Upper lobe of left lung (tissue), 6 donors: ENCODE data around the gene LAMTOR4. TPM values are rescaled to one million over a fixed set of nuclear protein-coding genes. Genes with fewer than 3 reads are reported as not detected.

Experiments
- ATAC-seq, 2 donors: fragments of 200-7000 bp; cut with Tn5 transposase; one replicate each; pipeline ENCODE4 v1.9.1; 2022; ENCODE audit warnings: mild to moderate bottlenecking in 2 of 2, moderate library complexity in 2 of 2; ENCODE audit not compliant: low FRiP score in 2 of 2
- DNase-seq, 2 donors: peaks; one replicate each; pipeline ENCODE4 v3.0.0-alpha.2; 2019 to 2020
- H3K27ac ChIP-seq, 4 donors: fragments of 200-600 bp; sonication (generic); one replicate each; pipeline ENCODE4 v1.5.1; 2016 to 2019
- H3K27me3 ChIP-seq, 4 donors: fragments of 200-600 bp; sonication (generic); one replicate each; pipeline ENCODE4 v1.5.1; 2017 to 2019
- H3K36me3 ChIP-seq, 4 donors: fragments of 200-600 bp; sonication (generic); one replicate each; pipeline ENCODE4 v1.5.1; 2016 to 2019
- H3K4me1 ChIP-seq, 4 donors: fragments of 200-600 bp; sonication (generic); one replicate each; pipeline ENCODE4 v1.5.1; 2018 to 2019
- H3K4me3 ChIP-seq, 4 donors: fragments of 200-600 bp; sonication (generic); one replicate each; pipeline ENCODE4 v1.5.1; 2017 to 2019; ENCODE audit warnings: mild to moderate bottlenecking in 2 of 4, moderate library complexity in 1 of 4
- H3K9me3 ChIP-seq, 4 donors: fragments of 200-600 bp; sonication (generic); one replicate each; pipeline ENCODE4 v1.5.1; 2018 to 2019
- EP300 ChIP-seq, 4 donors: sonication (generic); formaldehyde crosslinking; IDR thresholded peaks; one replicate each; pipeline ENCODE4 v1.5.1; 2017; ENCODE audit warnings: antibody characterized with exemption in 4 of 4, control low read depth in 2 of 4
- POLR2A ChIP-seq, 4 donors: fragments of 450-650 bp; IDR thresholded peaks; one replicate each; pipeline ENCODE4 v1.5.1; 2016 to 2017; ENCODE audit warnings: antibody characterized with exemption in 4 of 4, mild to moderate bottlenecking in 2 of 4
- POLR2AphosphoS5 ChIP-seq, 2 donors: sonication (generic); formaldehyde crosslinking; IDR thresholded peaks; one replicate each; pipeline ENCODE4 v1.5.1; 2017; ENCODE audit warnings: antibody characterized with exemption in 2 of 2
- WGBS, 2 donors: methylation state at CpG; one replicate each; pipeline ENCODE4 v1.1.5; 2017 to 2018; 5-methylcytosine and 5-hydroxymethylcytosine counted together
- total RNA-seq, 6 donors: library from RNA; depleted of rRNA in 4 of 6; stranded (reverse); fragments of >200 nt in 4 of 6; gene quantifications; one replicate each; pipeline versions ENCODE4 v1.1.0 to v1.2.1, GENCODE V29; 2016 to 2021
- TF ChIP-seq, protein P1 (sequence below), 6 experiments: fragments of 450-650 bp in 4 of 6; fragments of 200-600 bp in 2 of 6; sonication (generic) in 2 of 6; IDR thresholded peaks; one replicate each; pipeline ENCODE4 v1.5.1; 2016 to 2019; ENCODE audit warnings: antibody characterized with exemption in 6 of 6
- donor health status: DM: no; HTN: no; CAD: no; lungs with moderate emphysema.
- donor health status: DM: no; HTN: yes; CAD: no; lungs with severe emphysema.

The LAMTOR4 gene
- total RNA-seq = 100 to 1,000 TPM; 111 to 223 (median 148) TPM

DNA sequence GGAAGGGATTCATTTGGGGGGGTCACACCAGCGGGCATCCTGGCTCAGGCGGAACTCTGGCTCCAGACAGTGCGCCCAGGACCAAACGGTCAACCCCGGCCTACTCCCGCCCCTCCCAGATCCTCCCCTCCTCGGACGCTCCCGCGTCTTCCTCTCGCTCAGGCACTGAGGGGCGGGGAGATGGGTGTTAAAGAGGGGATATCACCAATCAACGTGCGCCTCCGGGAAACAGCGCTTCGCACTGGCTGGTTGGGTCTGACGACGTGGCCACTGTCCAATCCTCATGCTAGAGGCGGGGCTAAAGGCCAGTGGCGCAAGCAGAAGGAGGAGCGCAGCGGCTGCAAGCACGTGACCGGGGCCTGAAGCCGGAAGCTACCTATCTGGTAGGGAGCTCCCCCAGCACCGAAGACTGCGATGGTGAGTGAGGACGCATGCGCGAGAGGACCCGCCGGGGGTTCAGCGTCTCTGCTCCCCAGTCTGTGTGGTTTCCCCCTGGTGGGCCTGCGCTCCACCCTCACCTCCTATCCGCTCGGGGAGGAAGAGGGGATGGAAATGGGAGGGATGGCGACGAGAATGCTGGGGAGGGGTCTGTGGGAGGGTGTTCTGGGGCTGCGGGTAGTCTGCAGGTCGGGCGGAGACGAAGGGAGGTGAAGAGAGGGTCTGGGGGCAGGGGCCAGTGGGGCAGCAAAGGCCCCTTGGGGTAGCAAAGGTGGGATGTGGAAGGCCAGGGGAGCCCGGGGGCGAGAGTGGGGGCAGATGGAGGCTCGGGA, at the start of gene LAMTOR4:
Gene LAMTOR4, plus strand, starts transcription at position 360 of the 770 bp plus-strand sequence. Its CDS starts 55 bp downstream, at position 415.
- peak within 1 kb of the TSS; percentile 79 to 99 (median 92) for H3K27ac ChIP-seq
- WGBS, 2 donors = 0% methylated on average over 15 to 43 of the region's 46 CpGs

GRCh38 chr7:100099452-100099851, 49.3 kb upstream of the LAMTOR4 start:
- Histone ChIP-seq H3K9me3 (no peaks in the 10 kb centered on the region), H3K27me3 (no peaks in the 10 kb centered on the region), H3K4me1 (peaks cover 19 to 30% (median 21%) of the 10 kb centered on the region in 4 donors), H3K36me3 (peaks cover 35 to 66% (median 55%) of the 10 kb centered on the region in 4 donors), H3K27ac (peak overlapping the region; percentile 93 to 99 (median 95)), H3K4me3 (peak overlapping the region in 3 of 4 donors; percentile 75 to 96 (median 77))
- ATAC-seq = no peak
- DNase-seq = no peak
- 54 to 62% methylated on average over 12 of the region's 12 CpGs for WGBS, 2 donors
- TF ChIP-seq, protein P1, sequence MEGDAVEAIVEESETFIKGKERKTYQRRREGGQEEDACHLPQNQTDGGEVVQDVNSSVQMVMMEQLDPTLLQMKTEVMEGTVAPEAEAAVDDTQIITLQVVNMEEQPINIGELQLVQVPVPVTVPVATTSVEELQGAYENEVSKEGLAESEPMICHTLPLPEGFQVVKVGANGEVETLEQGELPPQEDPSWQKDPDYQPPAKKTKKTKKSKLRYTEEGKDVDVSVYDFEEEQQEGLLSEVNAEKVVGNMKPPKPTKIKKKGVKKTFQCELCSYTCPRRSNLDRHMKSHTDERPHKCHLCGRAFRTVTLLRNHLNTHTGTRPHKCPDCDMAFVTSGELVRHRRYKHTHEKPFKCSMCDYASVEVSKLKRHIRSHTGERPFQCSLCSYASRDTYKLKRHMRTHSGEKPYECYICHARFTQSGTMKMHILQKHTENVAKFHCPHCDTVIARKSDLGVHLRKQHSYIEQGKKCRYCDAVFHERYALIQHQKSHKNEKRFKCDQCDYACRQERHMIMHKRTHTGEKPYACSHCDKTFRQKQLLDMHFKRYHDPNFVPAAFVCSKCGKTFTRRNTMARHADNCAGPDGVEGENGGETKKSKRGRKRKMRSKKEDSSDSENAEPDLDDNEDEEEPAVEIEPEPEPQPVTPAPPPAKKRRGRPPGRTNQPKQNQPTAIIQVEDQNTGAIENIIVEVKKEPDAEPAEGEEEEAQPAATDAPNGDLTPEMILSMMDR (IDR thresholded peaks at IDR 0.05) = no peak
- TF ChIP-seq EP300 (IDR thresholded peaks at IDR 0.05) = no peak
- no peak for TF ChIP-seq POLR2AphosphoS5 (IDR thresholded peaks at IDR 0.05)
- TF ChIP-seq POLR2A (IDR thresholded peaks at IDR 0.05) = no peak

More for the DNA sequence above, at the start of gene LAMTOR4:
- peak; percentile 94 to 100 for DNase-seq
- Histone ChIP-seq H3K27me3 (no peaks in the 10 kb centered on the region), H3K4me1 (peaks cover 14 to 31% (median 22%) of the 10 kb centered on the region in 4 donors), H3K4me3 (peak within 1 kb of the TSS; percentile 90 to 97 (median 92)), H3K36me3 (peaks cover 0 to 12% (median 9%) of the 10 kb centered on the region in 4 donors), H3K9me3 (no peaks in the 10 kb centered on the region)
- TF ChIP-seq POLR2AphosphoS5 (IDR thresholded peaks at IDR 0.05) (peak; percentile 85 to 87), EP300 (IDR thresholded peaks at IDR 0.05) (no peak), POLR2A (IDR thresholded peaks at IDR 0.05) (peak in 2 of 4 donors; percentile 64 to 81)
- TF ChIP-seq, protein P1 (IDR thresholded peaks at IDR 0.05) = peak in 2 of 6 experiments; percentile 24 to 32
- peak; percentile 99 to 100 for ATAC-seq

DNA sequence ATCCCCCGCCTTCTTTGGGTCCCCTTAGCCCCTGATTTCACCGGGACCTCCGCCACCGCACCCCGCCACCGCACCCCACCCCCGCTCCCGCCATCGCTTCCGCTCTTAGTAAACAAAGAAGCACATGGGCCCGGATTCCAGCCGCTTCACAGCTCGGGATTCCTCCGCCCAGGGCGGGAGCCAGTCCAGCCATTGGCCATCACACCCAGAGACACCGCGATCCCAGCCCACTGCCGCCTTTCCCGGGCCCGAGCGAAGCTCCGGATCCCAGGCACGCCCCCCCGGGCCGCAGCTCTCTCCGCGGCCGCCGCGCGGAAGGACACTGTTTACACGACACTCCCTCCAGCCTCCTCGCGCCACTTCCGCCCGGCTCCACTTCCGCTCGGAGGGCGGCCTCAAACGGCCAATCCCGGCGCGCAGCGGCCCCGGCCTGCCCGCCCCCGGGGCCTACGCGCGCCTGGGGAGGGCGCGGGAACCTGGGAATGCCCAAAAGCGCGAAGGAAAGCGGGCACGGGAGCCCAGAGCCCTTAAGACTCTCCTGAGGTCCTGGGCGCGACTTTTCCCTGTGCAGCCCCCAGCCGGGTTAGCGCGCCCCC, 48.2 kb upstream of the LAMTOR4 start:
- Histone ChIP-seq H3K27ac (peak overlapping the region; percentile 93 to 99 (median 95)), H3K4me1 (peaks cover 19 to 30% (median 21%) of the 10 kb centered on the region in 4 donors), H3K36me3 (peaks cover 29 to 66% (median 54%) of the 10 kb centered on the region in 4 donors), H3K9me3 (no peaks in the 10 kb centered on the region), H3K27me3 (no peaks in the 10 kb centered on the region), H3K4me3 (peak overlapping the region; percentile 75 to 100 (median 86))
- ATAC-seq (peak; percentile 95 to 96), DNase-seq (peak; percentile 92 to 97)
- TF ChIP-seq EP300 (IDR thresholded peaks at IDR 0.05) = peak in 1 of 4 donors; percentile 55
- TF ChIP-seq POLR2A (IDR thresholded peaks at IDR 0.05) = peak in 2 of 4 donors; percentile 57 to 61
- peak; percentile 88 for TF ChIP-seq POLR2AphosphoS5 (IDR thresholded peaks at IDR 0.05)
- TF ChIP-seq, protein P1 (IDR thresholded peaks at IDR 0.05) = peak in 3 of 6 experiments; percentile 25 to 33 (median 27)
- WGBS, 2 donors = 0 to 1% methylated on average over 21 to 49 of the region's 61 CpGs

DNA sequence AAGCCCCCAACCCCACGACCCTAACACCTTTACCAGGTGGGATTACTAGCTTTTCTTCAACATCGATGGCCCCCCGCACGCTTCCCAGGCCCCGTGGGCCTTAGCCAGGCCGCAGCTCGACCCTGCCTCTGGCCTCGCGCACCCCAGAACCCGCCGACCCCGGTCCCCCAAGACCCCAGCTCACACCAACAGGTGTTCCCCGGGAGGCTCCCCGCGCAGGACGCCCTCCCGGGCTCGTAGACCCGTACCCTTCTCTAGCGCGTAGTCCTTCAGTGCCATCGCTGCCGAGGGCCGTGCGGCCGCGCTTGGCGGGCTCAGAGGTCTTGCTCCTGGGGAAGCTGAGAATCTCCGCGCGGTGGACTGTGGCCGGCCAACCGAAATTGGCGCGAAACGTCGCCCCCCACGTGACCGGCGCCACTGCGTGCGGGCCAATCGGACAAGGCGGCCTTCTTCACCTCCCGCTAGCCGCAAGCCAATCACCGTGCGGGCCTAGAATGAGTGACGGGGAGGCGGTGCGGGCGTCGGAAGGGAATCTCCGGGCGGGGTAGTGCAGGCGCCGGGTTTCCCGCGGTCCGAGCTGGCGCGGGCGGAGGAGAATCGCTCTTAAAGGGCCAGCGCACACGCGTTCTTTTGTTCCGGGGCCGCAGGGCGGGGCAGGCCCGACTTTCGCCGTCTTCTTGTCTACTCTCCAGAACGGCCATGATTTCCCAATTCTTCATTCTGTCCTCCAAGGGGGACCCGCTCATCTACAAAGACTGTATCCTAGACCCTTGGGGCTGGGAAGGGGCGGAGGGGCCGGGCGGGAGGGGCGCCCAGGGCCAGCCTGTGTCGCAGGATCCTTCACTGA, 47.5 kb upstream of the LAMTOR4 start, which contains the start of the genes AP4M1 and MCM7:
Gene AP4M1, plus strand, starts transcription at position 628 of the 847 bp plus-strand sequence. Its CDS starts 72 bp downstream, at position 700.
Gene MCM7, minus strand, starts transcription at position 382 of the 847 bp plus-strand sequence. Its CDS starts 103 bp downstream, at position 279.
- WGBS, 2 donors = 0% methylated on average over 34 to 37 of the region's 80 CpGs
- peak; percentile 97 to 98 for ATAC-seq
- H3K27me3 ChIP-seq = no peaks in the 10 kb centered on the region

More for the DNA sequence above, 47.5 kb upstream of the LAMTOR4 start, which contains the start of the genes AP4M1 and MCM7:
- TF ChIP-seq EP300 (IDR thresholded peaks at IDR 0.05) (no peak), POLR2A (IDR thresholded peaks at IDR 0.05) (peak in 1 of 4 donors; percentile 41), POLR2AphosphoS5 (IDR thresholded peaks at IDR 0.05) (peak; percentile 75 to 87)
- peak within 1 kb of the TSS; percentile 75 to 100 (median 86) for H3K4me3 ChIP-seq
- H3K9me3 ChIP-seq = no peaks in the 10 kb centered on the region
- peak; percentile 98 to 99 for DNase-seq
- peaks cover 19 to 30% (median 21%) of the 10 kb centered on the region in 4 donors for H3K4me1 ChIP-seq
- H3K36me3 ChIP-seq = peaks cover 22 to 66% (median 54%) of the 10 kb centered on the region in 4 donors
- H3K27ac ChIP-seq = peak within 1 kb of the TSS; percentile 93 to 99 (median 95)
